HepG2 (cell line): Measurements from ENCODE around the gene SIN3A. TPM values are rescaled to one million over a fixed set of nuclear protein-coding genes. Genes with fewer than 3 reads are reported as not detected.

ENCODE experiments used
- ARNT2 ChIP-seq: sonication (generic); formaldehyde crosslinking; IDR thresholded peaks from 2 replicates; pipeline ENCODE4 v1.8.0; 2022; ENCODE audit warnings: mild to moderate bottlenecking, low read depth, missing genetic modification reagents, moderate library complexity
- CCDC6 ChIP-seq: sonication (generic); formaldehyde crosslinking; IDR thresholded peaks from 2 replicates; pipeline ENCODE4 v1.8.1; 2022; ENCODE audit warnings: mild to moderate bottlenecking, missing genetic modification reagents, moderate library complexity
- FLYWCH1 ChIP-seq: sonication (generic); formaldehyde crosslinking; IDR thresholded peaks from 2 replicates; pipeline ENCODE4 v1.8.1; 2023; ENCODE audit warnings: mild to moderate bottlenecking, missing genetic modification reagents
- MBD4 ChIP-seq: IDR thresholded peaks from 2 replicates; pipeline ENCODE4 v1.6.1; 2012; ENCODE audit warnings: low read length, inconsistent platforms, borderline replicate concordance
- MEIS2 ChIP-seq: sonication (generic); formaldehyde crosslinking; IDR thresholded peaks from 2 replicates; pipeline ENCODE4 v1.9.0; 2021; ENCODE audit warnings: mild to moderate bottlenecking, missing genetic modification reagents
- RBFOX2 ChIP-seq: fragments of 200-400 bp; formaldehyde crosslinking; IDR thresholded peaks from 2 replicates; pipeline ENCODE4 v1.6.1; 2017; ENCODE audit warnings: low read depth, mild to moderate bottlenecking, low read length
- SMAD1 ChIP-seq: sonication (generic); formaldehyde crosslinking; IDR thresholded peaks from 2 replicates; pipeline ENCODE4 v1.4.0; 2020; ENCODE audit warnings: missing genetic modification reagents, low read depth, mild to moderate bottlenecking, borderline replicate concordance
- TOPORS ChIP-seq: sonication (generic); formaldehyde crosslinking; IDR thresholded peaks from 2 replicates; pipeline ENCODE4 v1.8.0; 2023; ENCODE audit warnings: mild to moderate bottlenecking, missing genetic modification reagents
- ZFP82 ChIP-seq: sonication (generic); formaldehyde crosslinking; IDR thresholded peaks from 2 replicates; pipeline ENCODE4 v1.5.1; 2020; ENCODE audit warnings: mild to moderate bottlenecking, missing genetic modification reagents, borderline replicate concordance
- ZNF563 ChIP-seq: sonication (generic); formaldehyde crosslinking; IDR thresholded peaks from 2 replicates; pipeline ENCODE4 v1.8.0; 2022; ENCODE audit warnings: mild to moderate bottlenecking, moderate library complexity, missing genetic modification reagents
- polyA plus RNA-seq, 8 experiments: library from polyadenylated mRNA; depleted of rRNA in 3 of 8; stranded (reverse) in 7 of 8; unstranded in 1 of 8; fragments of >200 nt; fragmentation: Illumina TruSeq in 4 of 8; extraction: Trizol in 4 of 8; gene quantifications; 2 replicates each; pipeline versions ENCODE4 v1.2.1 to v1.2.3, GENCODE V29; 2011 to 2016; ENCODE audit warnings: low read depth in 4 of 8, missing spikeins in 1 of 8, mixed read lengths in 1 of 8; ENCODE audit not compliant: insufficient read depth in 1 of 8
- total RNA-seq, 5 experiments: library from RNA; depleted of rRNA; stranded (reverse); fragments of >200 nt; fragmentation: Illumina TruSeq; extraction: Trizol; gene quantifications; 2 replicates each; pipeline ENCODE4 v1.2.3, GENCODE V29; 2016; ENCODE audit warnings: low read depth in 1 of 5
- TF ChIP-seq, protein P1 (sequence below): sonication (generic); formaldehyde crosslinking; conservative IDR thresholded peaks from 2 replicates; pipeline ENCODE4 v1.4.0; 2020; ENCODE audit warnings: mild to moderate bottlenecking, missing genetic modification reagents, moderate library complexity

SIN3A gene
- total and polyA plus RNA-seq, 2 of the 13 experiments (the other 11 are each of a cell fraction or from before 2014, with no cell fraction given): 16.1 to 28.1 TPM

DNA sequence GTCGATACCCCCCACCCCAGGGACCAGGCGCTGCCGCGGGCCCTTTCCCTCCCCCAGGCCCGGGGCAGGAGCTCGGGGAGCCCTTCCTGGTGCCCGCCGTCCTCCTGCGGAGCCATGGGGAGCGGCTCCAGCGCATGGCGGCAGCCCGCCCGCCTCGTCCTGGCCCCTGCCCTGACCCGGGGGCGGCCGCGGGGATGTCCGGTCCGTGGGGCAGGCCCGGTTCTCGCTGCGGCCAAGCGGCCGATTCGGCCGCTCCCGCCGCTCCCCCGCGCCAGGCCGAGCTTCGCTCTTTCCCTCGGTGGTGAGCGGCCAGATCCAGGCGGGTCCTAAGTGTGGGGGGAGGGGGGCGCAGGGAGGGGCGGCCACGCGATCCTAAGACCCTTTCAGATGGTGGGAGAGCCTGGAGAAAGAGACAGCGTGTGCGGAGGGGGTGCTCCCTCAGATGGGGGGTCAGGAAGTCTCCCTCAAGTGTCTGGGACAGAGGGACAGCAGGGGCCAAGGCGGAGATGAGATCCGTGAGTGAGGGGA, 103.4 kb downstream of the SIN3A start (continued):
- TF ChIP-seq MEIS2 (CRISPR knock-in tag) (0 out of 2 replicates have a peak, but pooled peaks have one; percentile 8), SMAD1 (no peak; the same call in 1 of the 2 replicates), ZFP82 (CRISPR knock-in tag) (0 out of 2 replicates have a peak, but pooled peaks have one; percentile 30), FLYWCH1 (CRISPR knock-in tag) (0 out of 2 replicates have a peak, but pooled peaks have one; percentile 16), ARNT2 (CRISPR knock-in tag) (peak; percentile 45; the same call in 1 of the 2 replicates), RBFOX2 (0 out of 2 replicates have a peak, but pooled peaks have one; percentile 4), MBD4 (no peak), ZNF563 (peak; percentile 45; the same call in 1 of the 2 replicates), CCDC6 (CRISPR knock-in tag) (0 out of 2 replicates have a peak, but pooled peaks have one; percentile 9), TOPORS (CRISPR knock-in tag) (0 out of 2 replicates have a peak, but pooled peaks have one; percentile 26)
- TF ChIP-seq, protein P1, sequence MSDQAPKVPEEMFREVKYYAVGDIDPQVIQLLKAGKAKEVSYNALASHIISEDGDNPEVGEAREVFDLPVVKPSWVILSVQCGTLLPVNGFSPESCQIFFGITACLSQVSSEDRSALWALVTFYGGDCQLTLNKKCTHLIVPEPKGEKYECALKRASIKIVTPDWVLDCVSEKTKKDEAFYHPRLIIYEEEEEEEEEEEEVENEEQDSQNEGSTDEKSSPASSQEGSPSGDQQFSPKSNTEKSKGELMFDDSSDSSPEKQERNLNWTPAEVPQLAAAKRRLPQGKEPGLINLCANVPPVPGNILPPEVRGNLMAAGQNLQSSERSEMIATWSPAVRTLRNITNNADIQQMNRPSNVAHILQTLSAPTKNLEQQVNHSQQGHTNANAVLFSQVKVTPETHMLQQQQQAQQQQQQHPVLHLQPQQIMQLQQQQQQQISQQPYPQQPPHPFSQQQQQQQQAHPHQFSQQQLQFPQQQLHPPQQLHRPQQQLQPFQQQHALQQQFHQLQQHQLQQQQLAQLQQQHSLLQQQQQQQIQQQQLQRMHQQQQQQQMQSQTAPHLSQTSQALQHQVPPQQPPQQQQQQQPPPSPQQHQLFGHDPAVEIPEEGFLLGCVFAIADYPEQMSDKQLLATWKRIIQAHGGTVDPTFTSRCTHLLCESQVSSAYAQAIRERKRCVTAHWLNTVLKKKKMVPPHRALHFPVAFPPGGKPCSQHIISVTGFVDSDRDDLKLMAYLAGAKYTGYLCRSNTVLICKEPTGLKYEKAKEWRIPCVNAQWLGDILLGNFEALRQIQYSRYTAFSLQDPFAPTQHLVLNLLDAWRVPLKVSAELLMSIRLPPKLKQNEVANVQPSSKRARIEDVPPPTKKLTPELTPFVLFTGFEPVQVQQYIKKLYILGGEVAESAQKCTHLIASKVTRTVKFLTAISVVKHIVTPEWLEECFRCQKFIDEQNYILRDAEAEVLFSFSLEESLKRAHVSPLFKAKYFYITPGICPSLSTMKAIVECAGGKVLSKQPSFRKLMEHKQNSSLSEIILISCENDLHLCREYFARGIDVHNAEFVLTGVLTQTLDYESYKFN (CRISPR knock-in tag): no peak
